NCI-H2107 (cell line): ENCODE measurements around the gene HRH4.

Source experiments
- DNase-seq: peaks from one replicate; lab custom pipeline; 2025; lab: John Stamatoyannopoulos, UW

Gene HRH4

GRCh38 chr18:24509435-24509834, 49.0 kb downstream of the HRH4 start:
- no peak for DNase-seq

GRCh38 chr18:24514439-24514838, 54.0 kb downstream of the HRH4 start:
- DNase-seq, result no peak

GRCh38 chr18:24515721-24516120, 55.3 kb downstream of the HRH4 start:
- no peak for DNase-seq

DNA sequence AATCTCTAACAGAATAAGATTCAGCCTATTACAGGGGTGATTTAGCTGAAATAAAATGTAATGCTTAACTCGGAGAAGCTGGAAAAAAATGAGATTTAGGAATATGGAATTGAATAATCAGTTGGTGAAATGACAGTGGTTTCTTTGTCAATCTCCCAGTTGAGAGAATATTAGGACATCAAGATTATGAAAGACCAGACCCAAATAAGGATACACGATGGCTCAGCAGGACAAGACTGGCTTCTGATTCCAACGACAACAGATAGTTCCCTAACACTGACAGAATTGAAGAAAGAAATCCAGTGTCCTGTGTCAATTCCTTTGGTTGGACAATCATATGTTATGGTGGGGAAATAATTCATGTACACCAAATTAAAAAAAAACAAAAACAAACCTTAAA, 55.8 kb downstream of the HRH4 start:
- no peak for DNase-seq

DNA sequence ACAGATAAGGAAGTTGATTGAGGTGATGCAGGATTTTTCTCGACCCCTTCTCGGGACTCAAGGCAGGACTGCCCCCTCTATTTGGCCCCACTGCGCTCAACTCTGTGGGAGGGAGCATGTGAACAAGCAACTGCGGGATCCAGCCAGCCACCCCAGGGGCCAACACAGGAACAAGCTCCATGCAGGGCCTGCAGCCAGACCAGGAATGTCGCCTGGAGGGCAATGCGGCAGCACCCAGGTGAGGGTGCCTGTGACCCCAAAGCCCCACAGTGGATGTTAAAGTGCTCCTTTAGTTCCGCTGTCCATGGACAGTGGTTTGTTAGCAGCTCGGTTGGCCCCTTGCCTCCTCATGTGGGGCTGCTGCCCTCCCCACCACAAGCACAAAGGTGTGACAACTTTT, 57.1 kb downstream of the HRH4 start:
- no peak for DNase-seq

- no peak for DNase-seq
Observed at GRCh38 chr18:24518596-24518995, 58.2 kb downstream of the HRH4 start.
